Sigmoid colon (tissue), 7 donors: ENCODE measurements around the gene CARD9. TPM values are rescaled to one million over a fixed set of nuclear protein-coding genes. Genes with fewer than 3 reads are reported as not detected.

Experiments used
- DNase-seq: peaks from one replicate; pipeline ENCODE4 v3.0.0-alpha.2; 2019
- H3K27ac ChIP-seq, 4 donors: fragments of 200-600 bp; sonication (generic); one replicate each; pipeline ENCODE4 v1.5.1; 2016 to 2019; ENCODE audit warnings: mild to moderate bottlenecking in 1 of 4
- H3K27me3 ChIP-seq, 3 donors: fragments of 200-600 bp; sonication (generic); one replicate each; pipeline ENCODE4 v1.5.1; 2019; ENCODE audit warnings: mild to moderate bottlenecking in 1 of 3
- H3K36me3 ChIP-seq, 4 donors: fragments of 200-600 bp; sonication (generic); one replicate each; pipeline ENCODE4 v1.5.1; 2016 to 2019
- H3K4me1 ChIP-seq, 4 donors: fragments of 200-600 bp; sonication (generic); one replicate each; pipeline ENCODE4 v1.5.1; 2017 to 2019
- H3K4me3 ChIP-seq, 4 donors: fragments of 200-600 bp; sonication (generic); one replicate each; pipeline ENCODE4 v1.5.1; 2017 to 2019; ENCODE audit warnings: mild to moderate bottlenecking in 2 of 4, moderate library complexity in 1 of 4
- H3K9me3 ChIP-seq, 4 donors: fragments of 200-600 bp in 3 of 4; sonication (generic) in 3 of 4; one replicate each; pipeline versions ENCODE4 v1.5.1 to v1.6.1; 2013 to 2019
- CTCF ChIP-seq, 4 experiments: fragments of 450-650 bp in 3 of 4; fragments of 200-600 bp in 1 of 4; IDR thresholded peaks; one replicate each; pipeline ENCODE4 v1.5.1; 2016 to 2019; ENCODE audit warnings: antibody characterized with exemption in 4 of 4, mild to moderate bottlenecking in 3 of 4, moderate library complexity in 2 of 4
- EP300 ChIP-seq, 4 donors: sonication (generic); formaldehyde crosslinking; IDR thresholded peaks; one replicate each; pipeline ENCODE4 v1.6.1; 2017; ENCODE audit warnings: antibody characterized with exemption in 4 of 4
- POLR2A ChIP-seq, 2 donors: fragments of 450-650 bp; IDR thresholded peaks; one replicate each; pipeline ENCODE4 v1.6.1; 2016; ENCODE audit warnings: antibody characterized with exemption in 2 of 2, mild to moderate bottlenecking in 2 of 2, moderate library complexity in 2 of 2
- POLR2AphosphoS5 ChIP-seq, 4 donors: sonication (generic); formaldehyde crosslinking; IDR thresholded peaks; one replicate each; pipeline ENCODE4 v1.6.1; 2017; ENCODE audit warnings: antibody characterized with exemption in 4 of 4
- WGBS, 2 donors: extraction: QIAGEN DNeasy Blood & Tissue Kit; methylation state at CpG; one replicate each; pipeline ENCODE4 v1.1.7; 2013; 5-methylcytosine and 5-hydroxymethylcytosine counted together
- intact Hi-C: fragments of 100-400 bp; cut with DNase I; formaldehyde crosslinking; loops from one replicate; pipeline ENCODE4 v1.15.1; 2023
- polyA plus RNA-seq, 3 donors: library from polyadenylated mRNA; stranded (reverse); fragments of 200-250 nt; gene quantifications; one replicate each; pipeline ENCODE4 v1.2.3, GENCODE V29; 2013
- total RNA-seq, 4 donors: library from RNA; depleted of rRNA; stranded (reverse); fragments of >200 nt; gene quantifications; one replicate each; pipeline ENCODE4 v1.1.0, GENCODE V29; 2016
- donor health status: healthy with polysubstance abuse.
- donor health status: Bipolar disorder and iron deficiency.
- donor health status: healthy.

Gene CARD9
- total and polyA plus RNA-seq, 7 donors, result 1.5 to 6.9 (median 2.3) TPM

GRCh38 chr9:136334541-136334940 lies 38.9 kb downstream of the CARD9 start:
- no peak for DNase-seq
- no peak overlapping the region for H3K4me3 ChIP-seq
- H3K36me3 ChIP-seq, result peaks cover 0 to 30% (median 4%) of the 10 kb centered on the region in 4 donors
- H3K9me3 ChIP-seq, result no peaks in the 10 kb centered on the region
- no peaks in the 10 kb centered on the region for H3K27me3 ChIP-seq
- H3K4me1 ChIP-seq, result peaks cover 0 to 9% (median under 1%) of the 10 kb centered on the region in 4 donors
- intact Hi-C loops, result no loop called here
- no peak overlapping the region for H3K27ac ChIP-seq
- TF ChIP-seq POLR2AphosphoS5 (IDR thresholded peaks at IDR 0.05), result no peak
- TF ChIP-seq POLR2A (IDR thresholded peaks at IDR 0.05), result no peak
- no peak for TF ChIP-seq EP300 (IDR thresholded peaks at IDR 0.05)
- TF ChIP-seq CTCF (IDR thresholded peaks at IDR 0.05), result no peak
- 83 to 96% methylated on average over 21 of the region's 21 CpGs for WGBS, 2 donors

GRCh38 chr9:136333486-136333885 lies 40.0 kb downstream of the CARD9 start:
- intact Hi-C loops, result no loop called here
- DNase-seq, result no peak
- no peaks in the 10 kb centered on the region for H3K9me3 ChIP-seq
- TF ChIP-seq EP300 (IDR thresholded peaks at IDR 0.05), result no peak
- no peak for TF ChIP-seq CTCF (IDR thresholded peaks at IDR 0.05)
- no peak for TF ChIP-seq POLR2AphosphoS5 (IDR thresholded peaks at IDR 0.05)
- TF ChIP-seq POLR2A (IDR thresholded peaks at IDR 0.05), result no peak
- H3K36me3 ChIP-seq, result peaks cover 0 to 27% (median 4%) of the 10 kb centered on the region in 4 donors
- H3K4me1 ChIP-seq, result peaks cover 0 to 17% (median 11%) of the 10 kb centered on the region in 4 donors
- 85 to 94% methylated on average over 17 of the region's 17 CpGs for WGBS, 2 donors
- H3K27me3 ChIP-seq, result no peaks in the 10 kb centered on the region
- H3K4me3 ChIP-seq, result no peak overlapping the region
- no peak overlapping the region for H3K27ac ChIP-seq

DNA sequence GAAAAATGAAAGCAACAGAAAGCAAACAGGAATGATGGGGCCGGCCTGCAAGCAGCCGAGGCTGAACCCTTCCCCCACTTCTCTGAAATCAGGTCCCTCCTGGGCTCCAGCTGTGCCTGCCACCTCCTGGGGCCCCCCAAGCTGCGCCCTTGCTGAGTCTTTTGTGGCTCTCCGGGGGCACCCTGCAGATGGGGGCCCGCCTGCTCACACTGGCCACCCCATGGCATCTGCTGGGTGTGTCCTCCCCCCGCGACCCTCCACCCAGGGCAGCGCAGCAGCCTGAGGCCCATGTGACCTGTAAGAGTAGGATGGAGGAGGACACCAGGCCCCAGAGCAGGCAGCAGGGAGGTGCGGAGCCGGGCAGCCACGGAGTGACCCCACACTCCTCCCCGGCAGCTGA lies 40.4 kb downstream of the CARD9 start:
- Histone ChIP-seq H3K4me1 (peaks cover 0 to 21% (median 15%) of the 10 kb centered on the region in 4 donors), H3K4me3 (no peak overlapping the region), H3K36me3 (peaks cover 0 to 22% (median 4%) of the 10 kb centered on the region in 4 donors), H3K27ac (no peak overlapping the region), H3K27me3 (no peaks in the 10 kb centered on the region), H3K9me3 (no peaks in the 10 kb centered on the region)
- WGBS, 2 donors, result 74 to 86% methylated on average over 12 of the region's 12 CpGs
- no peak for DNase-seq
- TF ChIP-seq CTCF (IDR thresholded peaks at IDR 0.05) (no peak), POLR2AphosphoS5 (IDR thresholded peaks at IDR 0.05) (no peak), EP300 (IDR thresholded peaks at IDR 0.05) (no peak), POLR2A (IDR thresholded peaks at IDR 0.05) (no peak)
- intact Hi-C loops, result no loop called here

GRCh38 chr9:136332482-136332983 lies 40.9 kb downstream of the CARD9 start:
- intact Hi-C loops, result no loop called here
- TF ChIP-seq POLR2A (IDR thresholded peaks at IDR 0.05), result no peak
- no peak for TF ChIP-seq POLR2AphosphoS5 (IDR thresholded peaks at IDR 0.05)
- no peak for TF ChIP-seq EP300 (IDR thresholded peaks at IDR 0.05)
- TF ChIP-seq CTCF (IDR thresholded peaks at IDR 0.05), result no peak
- Histone ChIP-seq H3K27ac (no peak overlapping the region), H3K9me3 (no peaks in the 10 kb centered on the region), H3K4me1 (peaks cover 0 to 25% (median 18%) of the 10 kb centered on the region in 4 donors), H3K27me3 (no peaks in the 10 kb centered on the region), H3K36me3 (peaks cover 0 to 17% (median 4%) of the 10 kb centered on the region in 4 donors), H3K4me3 (no peak overlapping the region)
- no peak for DNase-seq
- 73 to 83% methylated on average over 11 of the region's 11 CpGs for WGBS, 2 donors
